Left renal pelvis (tissue), 4 donors: ENCODE results near the gene DBNL. TPM values are rescaled to one million over a fixed set of nuclear protein-coding genes. Genes with fewer than 3 reads are reported as not detected.

ENCODE experiments used
- DNase-seq, 4 donors: peaks; one replicate each; pipeline ENCODE4 v3.0.0-alpha.2; 2013; ENCODE audit warnings: low read depth in 4 of 4, low spot score in 3 of 4
- polyA plus RNA-seq, 4 donors: library from polyadenylated mRNA; unstranded; fragments of 120-200 nt; gene quantifications; one replicate each; pipeline ENCODE4 v1.2.1, GENCODE V29; 2013; ENCODE audit not compliant: insufficient read length in 4 of 4

The DBNL gene
- polyA plus RNA-seq, 4 donors, result 58.3 to 78.7 (median 64.2) TPM

DNA sequence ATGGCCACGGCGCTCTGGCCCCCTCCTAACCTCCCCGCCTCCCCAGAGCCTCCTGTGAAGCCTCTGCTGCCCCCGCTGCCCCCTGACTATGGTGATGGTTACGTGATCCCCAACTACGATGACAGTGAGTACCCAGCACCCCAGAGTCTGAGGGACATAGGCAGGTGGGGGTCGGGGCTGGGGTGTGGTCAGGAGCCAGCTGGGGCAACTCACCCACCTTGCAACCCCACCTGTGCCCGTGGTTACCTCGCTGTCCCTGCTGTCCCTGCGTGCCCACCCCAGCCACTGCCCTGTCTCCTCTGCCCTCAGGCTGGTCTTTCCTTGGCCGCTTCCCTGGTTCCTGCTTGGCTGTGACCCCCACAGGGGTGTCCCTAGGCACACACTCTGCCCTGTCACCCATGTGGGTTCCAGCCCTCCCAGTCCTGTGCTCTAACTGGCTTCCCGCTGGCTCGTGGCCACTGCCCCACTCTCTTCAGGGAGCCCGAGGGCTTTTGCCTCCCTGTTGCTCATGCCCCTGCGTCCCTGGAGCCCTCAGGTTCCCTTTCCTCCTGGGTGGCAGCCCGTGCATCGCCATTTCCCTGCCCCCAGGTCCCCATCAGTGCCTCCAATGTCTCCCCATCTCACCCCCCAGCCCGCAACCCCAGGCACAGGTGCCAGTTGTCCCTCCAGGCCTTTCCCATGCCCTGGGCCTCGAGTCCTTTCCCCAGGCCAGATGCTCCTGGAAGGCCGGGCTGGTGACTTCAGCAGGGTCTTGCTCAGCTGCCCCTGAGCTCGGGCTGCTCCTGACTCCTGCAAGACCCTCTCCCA is 63.7 kb downstream of the DBNL start:
- no peak for DNase-seq

GRCh38 chr7:44108768-44109750 is 64.6 kb downstream of the DBNL start:
- no peak for DNase-seq

DNA sequence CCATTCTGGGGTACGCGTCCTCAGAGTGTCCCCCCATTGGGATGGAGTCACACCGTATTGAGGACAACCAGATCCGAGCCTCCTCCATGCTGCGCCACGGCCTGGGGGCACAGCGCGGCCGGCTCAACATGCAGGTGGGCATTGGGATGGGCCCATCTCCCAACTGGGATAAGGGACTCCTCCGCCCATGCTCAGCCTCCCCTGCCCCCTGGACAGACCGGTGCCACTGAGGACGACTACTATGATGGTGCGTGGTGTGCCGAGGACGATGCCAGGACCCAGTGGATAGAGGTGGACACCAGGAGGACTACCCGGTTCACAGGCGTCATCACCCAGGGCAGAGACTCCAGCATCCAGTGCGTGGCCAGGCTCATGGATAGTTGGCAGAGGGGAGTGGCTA is 65.5 kb downstream of the DBNL start:
- DNase-seq, result no peak

DNA sequence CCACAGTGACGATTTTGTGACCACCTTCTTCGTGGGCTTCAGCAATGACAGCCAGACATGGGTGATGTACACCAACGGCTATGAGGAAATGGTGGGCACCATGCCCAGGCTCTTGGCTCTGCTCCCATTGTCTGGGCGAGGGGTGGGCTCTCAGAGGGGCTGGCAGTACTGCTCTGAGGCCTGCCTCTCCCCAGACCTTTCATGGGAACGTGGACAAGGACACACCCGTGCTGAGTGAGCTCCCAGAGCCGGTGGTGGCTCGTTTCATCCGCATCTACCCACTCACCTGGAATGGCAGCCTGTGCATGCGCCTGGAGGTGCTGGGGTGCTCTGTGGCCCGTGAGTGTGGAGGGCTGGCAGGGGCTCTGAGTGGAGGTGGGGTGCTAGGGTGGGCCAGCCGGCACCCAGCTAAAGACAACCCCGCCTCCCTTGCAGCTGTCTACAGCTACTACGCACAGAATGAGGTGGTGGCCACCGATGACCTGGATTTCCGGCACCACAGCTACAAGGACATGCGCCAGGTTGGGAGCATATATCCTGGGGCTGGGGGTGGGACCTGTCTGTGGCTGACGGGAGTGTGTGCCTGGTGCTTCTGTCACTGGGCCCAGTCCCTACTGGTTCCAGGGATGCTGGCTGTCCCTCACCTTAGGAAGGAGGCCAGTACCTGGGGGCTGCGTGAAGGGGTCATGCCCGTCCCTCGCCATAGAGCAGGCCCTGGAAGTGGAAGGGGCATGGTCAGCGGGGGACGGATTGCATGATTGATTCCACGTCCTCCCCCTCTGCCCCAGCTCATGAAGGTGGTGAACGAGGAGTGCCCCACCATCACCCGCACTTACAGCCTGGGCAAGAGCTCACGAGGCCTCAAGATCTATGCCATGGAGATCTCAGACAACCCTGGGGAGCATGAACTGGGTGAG is 66.5 kb downstream of the DBNL start:
- DNase-seq, result no peak

Other genes starting within 250 kb of the DBNL start
- gene MRPS24, start 175.2 kb upstream of the DBNL start, polyA plus RNA-seq, result 10 to 100 TPM; 54.0 to 97.7 (median 71.3) TPM
- 10 to 100 TPM; 28.7 to 39.6 (median 30.6) TPM for gene URGCP, start 138.1 kb upstream of the DBNL start, polyA plus RNA-seq
- gene UBE2D4, start 118.3 kb upstream of the DBNL start, polyA plus RNA-seq, result 10 to 100 TPM; 18.7 to 26.8 (median 21.3) TPM
- 1 to 10 TPM in 2 of 4 donors, under 1 TPM in 2; 0.60 to 1.2 (median 0.98) TPM for gene SPDYE1, start 46.8 kb upstream of the DBNL start, polyA plus RNA-seq
- 1 to 10 TPM in 3 of 4 donors, under 1 TPM in 1; 0.26 to 2.8 (median 1.6) TPM for gene PGAM2, start 20.9 kb downstream of the DBNL start, polyA plus RNA-seq
- gene POLM, start 37.8 kb downstream of the DBNL start, polyA plus RNA-seq, result 10 to 100 TPM; 10.9 to 33.8 (median 19.7) TPM
- gene AEBP1, start 59.6 kb downstream of the DBNL start, polyA plus RNA-seq, result 100 to 1,000 TPM in 1 of 4 donors, 10 to 100 TPM in 3; 64.8 to 169 (median 78.0) TPM
- gene POLD2, start 78.8 kb downstream of the DBNL start, polyA plus RNA-seq, result 100 to 1,000 TPM in 3 of 4 donors, 10 to 100 TPM in 1; 96.7 to 117 (median 113) TPM
- gene MYL7, start 96.6 kb downstream of the DBNL start, polyA plus RNA-seq, result 1 to 10 TPM in 1 of 4 donors, under 1 TPM in 2, not detected in 1; 0.29 to 1.2 (median 0.45) TPM
- 1 to 10 TPM; 2.4 to 3.8 (median 2.7) TPM for gene GCK, start 144.7 kb downstream of the DBNL start, polyA plus RNA-seq
- gene YKT6, start 156.3 kb downstream of the DBNL start, polyA plus RNA-seq, result 10 to 100 TPM; 67.7 to 82.2 (median 80.8) TPM